Amygdala (tissue), 56 donors: ENCODE results near the gene RFTN1.

Source experiments
- DNase-seq, 56 donors: peaks; one replicate each; lab custom pipeline; 2025; lab: John Stamatoyannopoulos, UW

RFTN1 gene

DNA sequence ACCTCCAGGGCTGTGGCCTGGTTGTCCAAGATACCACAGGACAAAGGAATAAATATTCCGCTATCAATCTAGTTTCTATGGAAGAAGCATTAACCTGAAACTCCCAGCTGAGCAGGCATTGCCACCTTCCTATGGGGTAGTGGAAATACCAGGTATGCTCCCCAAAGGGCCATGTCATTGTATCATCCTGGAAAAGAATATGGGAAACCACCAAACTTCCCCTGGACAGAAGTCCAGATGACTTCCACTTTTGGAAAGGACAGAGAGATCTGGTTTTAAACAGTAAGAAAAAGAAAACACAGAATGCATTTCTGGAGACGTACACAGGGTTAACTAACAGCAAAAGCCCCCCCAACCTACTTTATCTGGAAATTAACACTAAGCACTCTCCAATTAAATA lies 100.2 kb downstream of the RFTN1 start:
- no peak for DNase-seq

DNA sequence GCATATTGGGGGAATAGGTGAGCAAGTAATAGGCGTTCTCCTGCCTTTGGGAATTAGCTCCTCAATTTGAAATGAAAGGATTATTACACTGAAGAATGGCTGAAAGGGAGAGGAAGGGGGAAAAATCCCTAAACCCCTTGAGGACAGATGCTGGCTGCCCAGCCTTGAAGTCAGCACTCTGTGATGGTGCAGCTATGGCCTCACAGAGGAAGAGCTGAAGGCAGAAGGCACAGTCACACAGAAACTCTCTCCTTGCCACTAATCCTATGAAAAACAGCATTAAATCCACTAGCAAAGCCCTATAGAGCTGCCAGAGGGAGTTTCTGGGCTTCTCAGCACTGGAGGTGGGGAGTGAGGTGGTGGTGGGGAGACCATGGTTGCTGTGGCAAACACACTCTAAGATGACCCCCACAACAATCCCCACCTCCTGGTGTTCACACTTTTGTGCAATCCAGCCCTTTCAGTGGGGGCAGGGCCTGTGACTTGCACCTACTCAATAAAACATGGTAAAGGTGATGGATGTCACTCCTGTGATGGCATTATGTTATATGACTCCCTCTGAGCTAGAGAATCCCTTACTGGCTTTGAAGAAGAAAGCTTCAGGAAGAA lies 101.2 kb downstream of the RFTN1 start:
- DNase-seq = no peak

DNA sequence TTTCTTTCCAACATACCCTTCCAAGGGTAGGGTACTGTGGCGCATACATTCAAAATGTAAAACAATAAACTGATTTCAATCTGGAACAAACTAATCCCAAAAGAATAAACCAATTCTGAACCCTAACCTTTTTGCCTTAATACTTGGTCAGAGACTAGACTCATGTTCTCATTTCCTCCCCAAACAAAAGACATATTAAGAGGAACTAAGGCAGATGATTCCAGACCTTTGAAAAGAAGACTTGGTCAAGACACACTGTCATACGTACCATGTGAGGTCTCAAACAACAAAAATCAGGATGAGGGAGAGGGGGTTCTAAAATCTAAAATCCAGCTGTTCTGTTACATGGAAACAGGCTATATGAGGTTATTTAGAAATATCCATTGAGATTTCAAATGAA lies 102.1 kb downstream of the RFTN1 start:
- no peak for DNase-seq

DNA sequence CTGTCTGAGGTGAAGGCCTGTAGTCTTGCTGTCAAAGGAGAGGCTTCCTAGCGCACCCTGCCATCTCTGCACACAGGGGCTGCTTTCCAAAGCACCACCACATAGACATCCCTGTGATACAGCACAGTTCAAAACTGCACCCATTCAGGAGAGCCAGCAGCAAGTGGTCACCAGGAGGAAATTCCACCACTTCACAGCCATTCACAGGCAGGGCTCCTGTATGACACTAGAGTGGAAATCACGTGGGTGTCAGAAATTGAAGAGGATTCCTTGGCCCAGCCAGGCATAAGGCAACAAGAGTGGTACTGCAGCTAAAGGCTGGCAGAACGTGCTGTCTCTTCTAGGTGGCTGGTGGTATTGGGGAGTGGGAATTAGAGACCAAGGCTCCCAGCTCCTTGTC lies 102.8 kb downstream of the RFTN1 start:
- DNase-seq = no peak

DNA sequence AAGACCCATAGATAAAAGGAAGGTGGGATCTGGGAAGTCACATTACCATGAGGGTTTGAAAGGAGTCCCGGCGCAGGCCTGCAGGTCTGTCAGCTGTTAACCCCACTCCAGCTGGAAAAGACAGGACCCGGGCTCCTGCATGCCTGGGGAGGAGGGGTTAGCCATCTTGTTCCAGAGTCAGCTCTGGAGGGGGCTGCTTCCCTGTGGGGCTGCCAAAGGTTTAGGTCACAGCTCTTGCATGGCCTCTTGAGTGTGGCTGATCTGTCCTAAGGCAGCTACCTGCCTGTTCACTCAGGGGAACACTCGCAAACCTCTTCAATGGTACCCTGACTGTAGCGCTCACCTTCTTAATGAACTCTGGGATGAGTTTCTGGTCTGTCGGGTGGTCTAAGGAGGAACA lies 104.5 kb downstream of the RFTN1 start:
- no peak for DNase-seq

DNA sequence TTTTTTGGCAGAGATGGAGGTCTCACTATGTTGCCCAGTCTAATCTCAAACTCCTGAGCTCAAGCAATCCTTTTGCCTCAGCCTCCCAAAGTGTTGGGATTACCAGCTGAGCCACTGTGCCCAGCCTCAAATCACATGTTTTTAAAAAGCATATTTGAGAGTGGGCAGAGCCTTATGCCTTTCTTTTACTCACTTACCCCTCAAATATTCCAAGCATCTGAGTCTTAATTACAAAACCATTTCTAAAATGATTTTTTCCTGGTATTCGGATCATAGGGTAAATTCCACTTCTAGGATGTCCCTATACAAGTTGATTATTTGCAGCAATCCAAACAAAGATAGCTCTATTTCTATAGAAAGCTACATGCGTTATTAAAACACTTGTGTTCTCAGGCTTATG lies 106.1 kb downstream of the RFTN1 start:
- DNase-seq = no peak

DNA sequence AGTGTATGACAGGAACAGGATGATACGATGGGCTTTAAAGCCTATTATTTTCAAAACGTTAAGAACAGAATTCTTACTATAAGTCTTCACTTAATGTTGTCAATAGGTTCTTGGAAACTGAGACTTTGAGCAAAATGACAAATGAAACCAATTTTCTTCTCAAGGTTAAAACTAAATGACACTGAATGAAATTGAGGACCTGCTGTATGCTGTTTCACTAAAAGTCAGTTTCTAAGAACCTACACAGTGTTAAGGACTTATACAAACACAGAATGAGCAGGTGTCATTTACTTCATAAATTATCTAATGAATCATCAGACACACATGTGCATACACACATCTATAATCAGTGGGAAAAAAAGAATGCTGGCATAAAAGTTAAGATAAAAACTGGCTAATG lies 106.9 kb downstream of the RFTN1 start:
- DNase-seq = no peak

DNA sequence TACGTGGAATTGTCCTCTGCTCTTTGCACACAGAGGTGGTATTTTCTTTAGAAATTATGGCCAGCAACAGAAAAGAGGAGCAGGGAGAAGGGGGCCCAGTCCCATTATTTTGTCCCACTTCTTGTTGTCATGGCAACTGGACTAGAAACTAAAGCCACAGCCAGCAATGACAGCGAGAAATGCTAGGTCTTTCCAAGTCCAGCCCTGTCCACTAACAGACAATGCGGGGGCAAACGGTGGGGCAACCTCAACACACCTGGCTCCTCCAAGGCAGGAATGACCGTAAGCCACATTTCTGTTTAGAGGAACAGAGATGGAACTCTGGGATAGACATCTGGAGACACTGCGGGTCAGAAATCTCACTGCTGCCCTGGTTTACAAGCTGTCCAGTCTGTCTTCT lies 107.3 kb downstream of the RFTN1 start:
- DNase-seq = no peak

DNA sequence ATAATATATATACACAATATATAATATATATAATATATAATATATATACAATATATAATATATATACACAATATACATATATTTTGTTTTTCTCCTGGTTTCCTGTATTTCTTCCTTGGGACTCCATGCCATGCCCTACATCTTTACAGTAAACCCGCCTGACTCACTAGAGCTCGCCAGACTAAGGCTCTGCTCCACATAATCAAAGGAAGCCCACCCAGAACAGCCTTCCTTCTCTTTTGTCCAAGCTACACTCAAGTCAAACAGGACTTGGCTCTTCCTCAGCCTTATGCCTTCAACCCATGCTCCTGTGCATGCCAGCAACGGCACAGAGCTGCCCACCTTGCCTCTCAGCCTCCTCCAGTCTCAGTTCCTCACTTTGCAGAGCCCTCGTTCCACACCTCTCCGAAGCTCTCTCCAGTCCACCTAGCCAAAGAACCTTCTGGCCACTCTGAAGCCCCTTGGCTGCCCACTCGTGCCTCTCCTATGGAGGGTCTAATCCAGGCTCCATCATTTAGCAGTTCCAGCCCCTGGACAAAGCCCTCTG lies 109.1 kb downstream of the RFTN1 start:
- no peak for DNase-seq

DNA sequence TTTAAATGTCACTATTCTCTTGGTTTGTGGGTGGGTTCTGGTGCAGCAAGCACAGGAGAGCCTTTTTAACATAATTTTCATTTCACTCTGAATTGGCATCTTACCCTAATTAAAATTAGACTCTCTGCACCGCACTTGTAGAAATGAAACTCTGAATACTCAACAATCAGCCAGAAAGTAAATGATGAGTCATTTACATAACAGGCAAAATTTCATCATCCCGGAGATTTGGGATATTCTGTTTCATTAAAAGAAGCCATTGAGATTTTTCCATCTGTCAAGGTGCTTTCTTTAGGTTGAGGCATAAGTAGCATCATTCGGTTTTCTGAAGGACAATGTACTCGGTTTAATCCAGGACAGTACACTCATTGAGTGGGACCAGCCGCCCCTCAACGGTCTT lies 111.0 kb downstream of the RFTN1 start:
- no peak for DNase-seq

DNA sequence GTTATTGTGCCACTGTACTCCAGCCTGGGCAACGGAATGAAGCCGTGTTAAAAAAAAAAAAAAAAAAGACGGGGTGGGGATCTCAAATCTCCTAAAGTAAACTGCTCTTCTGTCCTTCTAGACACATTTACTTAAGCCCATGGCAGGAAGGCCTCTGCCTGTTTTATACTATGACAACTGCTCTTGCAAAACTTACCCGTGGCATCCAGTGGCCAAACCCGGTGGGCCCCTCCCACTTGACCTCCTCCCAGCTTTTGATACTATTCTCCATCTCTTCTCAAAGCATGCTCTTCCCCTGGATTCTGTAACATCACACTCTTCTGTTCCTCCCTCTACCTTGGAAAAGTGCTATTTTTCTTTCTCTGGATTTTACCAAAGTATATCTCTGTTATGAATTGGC lies 112.2 kb downstream of the RFTN1 start:
- no peak for DNase-seq

DNA sequence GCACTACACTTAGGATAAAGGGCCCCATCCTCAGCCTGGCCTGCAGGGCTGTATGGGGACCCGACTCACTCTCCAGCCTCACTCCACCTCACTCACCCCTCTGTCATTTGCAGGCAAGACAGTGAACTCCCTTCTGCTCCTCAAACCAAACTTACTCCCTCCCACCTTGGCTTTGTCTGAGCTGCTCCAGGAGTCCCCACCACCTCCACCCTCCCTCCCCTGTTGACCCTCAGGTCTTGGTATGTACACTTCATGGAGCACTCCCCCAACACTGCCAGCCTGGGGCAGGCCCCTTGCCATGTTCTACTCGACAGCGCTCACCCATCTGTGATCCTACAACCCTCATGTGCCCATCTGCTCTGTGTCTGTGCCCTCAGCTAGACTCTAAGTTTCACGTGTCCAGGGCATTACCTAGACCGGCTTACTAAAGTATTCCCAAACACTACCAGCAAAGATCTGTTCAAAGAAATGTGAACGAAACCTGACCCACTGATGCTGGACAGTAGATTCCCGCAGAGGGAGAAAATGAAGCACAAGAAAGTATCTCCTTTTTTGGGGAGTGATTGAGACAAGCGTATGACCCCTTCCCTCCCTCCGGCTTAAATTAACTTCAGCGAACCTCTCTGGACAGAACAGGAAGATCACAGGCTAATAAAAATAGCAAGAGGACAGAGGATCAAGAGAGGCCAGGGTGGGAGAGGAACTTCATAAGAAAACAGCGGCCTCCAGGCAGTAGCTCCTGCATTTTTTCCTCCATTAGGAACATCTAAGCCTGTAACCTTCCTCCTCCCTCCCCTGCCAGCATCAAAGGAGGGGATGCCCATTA lies 113.2 kb downstream of the RFTN1 start:
- no peak for DNase-seq

DNA sequence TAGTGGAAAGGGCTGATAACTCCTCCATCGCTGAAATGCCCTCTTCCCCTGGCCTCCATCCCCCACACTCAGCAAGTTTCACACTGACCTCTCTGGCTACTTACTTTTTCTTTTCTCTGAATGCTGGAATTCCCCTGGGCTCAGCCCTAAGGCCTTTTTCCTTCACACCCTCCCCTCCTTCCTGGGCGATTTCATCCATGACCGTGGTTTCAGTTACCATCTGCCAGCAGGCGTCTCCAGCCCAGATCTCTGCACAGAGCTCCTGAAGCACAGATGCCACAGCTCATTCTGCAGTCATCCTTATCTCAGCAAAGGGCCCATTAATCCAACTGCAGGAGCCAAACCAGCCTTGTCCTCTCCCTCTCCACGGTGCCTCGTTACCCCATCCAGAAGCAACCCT lies 114.0 kb downstream of the RFTN1 start:
- DNase-seq = no peak

DNA sequence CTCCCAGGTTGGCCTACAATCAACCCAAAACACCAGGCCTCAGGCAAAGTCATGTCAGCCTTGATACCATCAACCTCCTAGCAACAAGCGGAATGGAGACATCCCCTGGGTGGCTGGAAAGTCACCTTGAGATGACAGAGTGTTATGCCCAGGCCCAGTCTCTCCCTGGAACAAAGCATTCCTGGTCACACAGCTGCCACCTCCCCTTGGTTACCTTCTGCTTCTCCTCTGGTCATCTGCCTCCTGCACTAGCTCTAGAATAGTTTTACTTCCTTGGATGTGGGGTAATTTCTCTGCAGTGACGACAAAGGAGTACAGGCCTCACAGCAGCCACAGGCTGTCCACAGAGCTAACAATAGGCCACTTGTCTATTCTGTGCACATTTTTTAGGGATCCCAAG lies 114.9 kb downstream of the RFTN1 start:
- no peak for DNase-seq

DNA sequence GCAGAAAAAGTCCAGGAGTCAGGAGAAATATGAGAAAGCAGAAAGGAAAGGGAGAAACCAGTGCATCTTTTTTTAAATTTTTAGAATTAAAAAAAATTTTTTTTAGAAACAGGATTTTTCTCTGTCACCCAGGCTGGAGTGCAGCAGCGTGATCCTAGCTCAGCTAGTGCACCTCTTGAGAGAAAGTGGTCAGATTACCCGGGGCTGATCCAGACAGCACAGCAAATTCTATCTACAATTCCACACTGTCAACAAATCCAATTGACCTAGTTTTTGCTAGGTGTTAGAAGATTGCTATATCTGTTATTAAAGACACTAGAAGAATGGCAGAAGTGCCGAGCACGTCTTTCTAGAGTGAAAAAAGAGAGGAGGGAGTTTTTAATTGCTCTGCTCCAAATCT lies 117.3 kb downstream of the RFTN1 start:
- no peak for DNase-seq

DNA sequence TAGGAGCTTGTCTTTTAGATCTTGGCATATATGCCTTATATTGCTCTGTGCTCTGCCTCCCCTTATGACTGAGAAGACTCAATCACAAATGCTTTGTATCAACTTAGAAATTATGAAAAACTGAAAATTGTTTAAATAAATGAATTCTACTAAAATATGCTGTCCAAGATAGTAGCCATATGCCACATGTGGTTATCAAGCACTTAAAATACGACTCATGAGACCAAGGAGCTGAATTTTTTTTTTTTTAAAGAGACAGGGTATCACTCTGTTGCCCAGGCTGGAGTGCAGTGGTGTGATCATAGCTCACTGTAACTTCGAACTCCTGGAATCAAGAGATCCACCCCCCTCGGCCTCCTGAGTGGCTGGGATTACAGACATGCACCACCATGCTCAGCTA lies 118.3 kb downstream of the RFTN1 start:
- no peak for DNase-seq

DNA sequence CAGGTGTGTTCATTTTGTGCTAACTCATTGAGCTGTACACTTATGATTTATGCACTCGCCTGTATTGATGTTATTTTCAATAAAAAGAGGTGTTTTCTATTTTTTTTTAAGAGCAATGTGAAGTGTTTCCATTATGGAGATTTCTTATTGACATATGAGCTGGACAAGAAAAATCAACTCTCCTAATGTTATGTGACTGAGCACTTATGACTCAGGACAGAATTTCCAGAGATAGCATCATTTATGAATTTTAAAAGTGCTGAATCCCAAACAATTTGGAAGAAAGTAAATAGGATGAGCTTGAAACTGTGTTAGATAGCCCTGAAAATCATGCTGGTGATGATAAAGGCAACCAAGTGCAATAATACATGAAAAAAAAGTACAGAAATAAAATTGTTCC lies 118.9 kb downstream of the RFTN1 start:
- no peak for DNase-seq

DNA sequence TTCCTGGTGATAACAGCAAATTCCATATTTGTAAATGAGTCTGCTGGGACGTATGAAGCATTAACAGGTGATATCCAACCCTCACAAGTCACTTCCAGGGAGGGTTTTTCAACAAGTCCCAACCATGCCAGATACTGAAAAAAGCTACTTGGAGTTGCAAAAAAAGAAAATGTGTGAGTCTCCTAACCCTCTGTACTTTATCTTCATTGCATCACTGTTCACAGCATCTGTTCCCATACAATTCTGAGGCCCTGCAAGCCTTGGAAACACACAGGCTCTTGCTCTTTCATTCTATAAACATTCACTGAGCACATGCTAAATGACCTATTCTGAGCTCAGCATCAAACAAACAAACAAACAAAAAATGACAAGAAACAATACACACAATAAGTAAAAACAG lies 120.8 kb downstream of the RFTN1 start:
- DNase-seq = no peak

DNA sequence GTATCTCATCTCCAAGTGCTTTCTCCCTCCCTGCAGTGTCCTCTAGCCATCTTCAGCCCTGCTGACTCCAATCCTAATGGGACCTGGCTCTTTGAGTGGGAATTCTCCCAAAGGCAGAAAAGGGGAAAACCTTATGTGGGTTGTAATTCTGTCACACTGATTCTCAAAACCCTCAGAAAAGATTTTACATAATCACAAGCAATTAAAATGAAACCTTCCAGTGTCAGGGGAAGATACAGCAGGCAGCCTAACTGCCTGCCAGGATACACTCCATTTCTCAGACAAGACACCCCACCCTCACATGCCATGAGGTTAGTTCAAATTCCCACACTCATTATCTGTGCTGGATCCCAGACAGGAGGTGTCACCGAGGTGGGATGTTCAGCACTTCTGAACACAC lies 121.4 kb downstream of the RFTN1 start:
- no peak for DNase-seq

DNA sequence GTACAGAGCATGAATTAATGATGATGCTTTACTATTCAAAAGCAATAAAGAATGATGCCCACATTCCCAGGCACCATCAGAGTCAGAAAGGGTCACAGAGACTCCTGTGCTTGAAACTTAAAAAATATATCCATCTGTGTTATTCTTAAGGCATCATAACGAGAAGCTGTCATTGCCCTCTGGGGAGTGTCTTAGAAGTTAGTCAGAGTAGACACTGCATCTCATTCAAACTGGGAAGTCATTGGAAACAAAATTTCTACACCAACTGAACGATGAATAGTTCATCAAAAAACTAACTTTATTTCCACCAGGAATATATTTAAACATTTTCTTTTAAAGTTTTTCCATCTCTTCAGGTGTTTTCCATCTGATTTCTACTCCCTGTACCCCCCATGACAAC lies 122.9 kb downstream of the RFTN1 start:
- no peak for DNase-seq

DNA sequence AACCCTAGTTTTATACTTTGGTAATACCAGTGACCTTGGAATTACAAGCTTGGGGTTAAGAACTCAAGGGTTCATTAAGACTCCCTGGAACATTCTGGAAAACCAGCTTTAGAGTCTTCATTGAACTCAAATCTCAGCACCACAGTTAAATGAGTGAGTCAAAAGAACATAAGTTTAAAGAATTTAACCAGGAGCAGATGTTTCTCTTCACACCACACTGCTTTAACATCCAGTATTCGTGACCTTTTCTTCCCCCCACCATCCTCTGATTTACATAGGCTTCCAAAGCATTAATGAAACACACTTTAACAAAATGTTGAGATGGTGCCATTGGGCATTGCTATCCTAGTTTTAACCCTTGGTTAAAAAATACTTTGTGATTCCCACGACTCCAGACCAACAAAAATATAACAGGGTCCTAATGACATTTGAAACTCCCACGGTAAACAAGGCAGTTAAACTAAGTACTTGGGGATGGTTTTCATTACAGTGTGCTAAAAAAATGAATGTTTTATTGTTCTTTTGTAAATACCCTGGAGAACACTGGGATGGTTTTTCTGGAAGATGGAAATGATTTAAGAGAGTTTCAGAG lies 124.6 kb downstream of the RFTN1 start:
- no peak for DNase-seq

DNA sequence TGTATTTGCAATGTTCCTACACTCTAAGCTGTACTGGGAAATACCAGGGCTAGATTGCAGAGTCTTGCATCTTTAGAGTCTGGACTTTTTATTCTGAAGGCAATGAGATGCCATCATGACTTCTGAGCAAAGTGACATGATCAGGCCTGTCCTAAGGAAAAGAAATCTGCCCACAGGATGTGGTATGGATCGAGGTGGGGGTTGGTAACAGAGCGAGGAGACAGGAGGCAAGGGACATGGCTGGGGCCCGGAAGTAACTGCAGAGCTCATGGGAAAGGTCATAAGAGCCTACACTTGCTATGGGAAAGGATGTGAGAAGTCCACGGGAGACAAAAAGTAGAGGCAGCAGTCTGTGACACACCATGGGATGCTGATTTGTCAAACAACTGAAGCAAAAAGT lies 126.9 kb downstream of the RFTN1 start:
- DNase-seq = no peak
